Tibial nerve (tissue), 4 donors: ENCODE results near the gene NEDD4L. TPM values are rescaled to one million over a fixed set of nuclear protein-coding genes. Genes with fewer than 3 reads are reported as not detected.
A peak's percentile ranks its signal among the peaks of the same experiment; 100 is the strongest.

Experiments used
- DNase-seq, 2 donors: peaks; one replicate each; pipeline ENCODE4 v3.0.0-alpha.2; 2019; ENCODE audit warnings: low spot score in 2 of 2
- H3K27ac ChIP-seq, 4 donors: fragments of 200-600 bp; sonication (generic) in 3 of 4; one replicate each; pipeline ENCODE4 v1.5.1; 2017 to 2019; ENCODE audit warnings: mild to moderate bottlenecking in 1 of 4
- H3K27me3 ChIP-seq, 2 donors: fragments of 200-600 bp; sonication (generic) in 1 of 2; one replicate each; pipeline versions ENCODE4 v1.5.1 to v1.6.0; 2017 to 2019
- H3K36me3 ChIP-seq, 3 donors: fragments of 200-600 bp; sonication (generic); one replicate each; pipeline ENCODE4 v1.5.1; 2018 to 2019
- H3K4me1 ChIP-seq, 4 donors: fragments of 200-600 bp; sonication (generic) in 3 of 4; one replicate each; pipeline ENCODE4 v1.5.1; 2017 to 2019
- H3K4me3 ChIP-seq, 4 donors: fragments of 200-600 bp; sonication (generic) in 3 of 4; one replicate each; pipeline ENCODE4 v1.5.1; 2017 to 2019; ENCODE audit warnings: mild to moderate bottlenecking in 1 of 4, moderate library complexity in 1 of 4
- H3K9me3 ChIP-seq, 4 donors: fragments of 200-600 bp; sonication (generic) in 3 of 4; one replicate each; pipeline ENCODE4 v1.5.1; 2017 to 2019
- EP300 ChIP-seq, 2 donors: sonication (generic); formaldehyde crosslinking; IDR thresholded peaks; one replicate each; pipeline ENCODE4 v1.6.1; 2017; ENCODE audit warnings: antibody characterized with exemption in 2 of 2, mild to moderate bottlenecking in 1 of 2
- POLR2A ChIP-seq, 2 donors: fragments of 450-650 bp; IDR thresholded peaks; one replicate each; pipeline ENCODE4 v1.6.1; 2017; ENCODE audit warnings: antibody characterized with exemption in 2 of 2, mild to moderate bottlenecking in 2 of 2, moderate library complexity in 2 of 2
- WGBS, 2 donors: methylation state at CpG; one replicate each; pipeline ENCODE4 v1.1.5; 2018; 5-methylcytosine and 5-hydroxymethylcytosine counted together
- total RNA-seq, 4 donors: library from RNA; depleted of rRNA; stranded (reverse); fragments of >200 nt; gene quantifications; one replicate each; pipeline ENCODE4 v1.1.0, GENCODE V29; 2016
- TF ChIP-seq, protein P1 (sequence below), 5 experiments: fragments of 200-600 bp in 3 of 5; fragments of 450-650 bp in 2 of 5; sonication (generic) in 3 of 5; IDR thresholded peaks; one replicate each; pipeline ENCODE4 v1.5.1; 2016 to 2019; ENCODE audit warnings: antibody characterized with exemption in 5 of 5, mild to moderate bottlenecking in 3 of 5, moderate library complexity in 2 of 5

Gene NEDD4L
- total RNA-seq, 4 donors from 2014 or later = 15.3 to 59.9 (median 26.8) TPM

DNA sequence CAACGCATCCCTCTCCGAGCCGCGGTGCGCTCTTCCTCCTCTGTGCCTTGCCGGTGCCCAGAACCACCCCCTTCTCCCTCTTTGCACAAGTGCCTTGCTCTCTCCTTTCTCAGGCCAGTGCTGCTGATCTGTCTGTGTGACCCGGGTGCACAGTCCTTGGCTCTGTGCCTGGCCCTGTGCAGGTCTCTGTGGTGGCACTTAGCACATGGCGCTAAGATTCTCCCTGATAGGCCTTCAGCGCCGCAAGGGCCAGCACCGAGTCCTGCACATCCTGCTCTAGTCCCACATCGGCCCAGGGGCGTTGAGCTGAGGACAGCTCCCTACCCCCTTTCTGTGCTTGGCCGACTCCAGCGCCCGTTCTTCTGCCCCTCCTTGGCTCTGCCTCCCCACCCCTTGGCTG, 136.1 kb downstream of the NEDD4L start:
- Histone ChIP-seq H3K27me3 (no peaks in the 10 kb centered on the region), H3K36me3 (no peaks in the 10 kb centered on the region), H3K9me3 (no peaks in the 10 kb centered on the region), H3K27ac (no peak overlapping the region), H3K4me3 (no peak overlapping the region), H3K4me1 (peaks cover 0 to 32% (median 8%) of the 10 kb centered on the region in 4 donors)
- WGBS, 2 donors = 88 to 92% methylated on average over 16 of the region's 16 CpGs
- TF ChIP-seq POLR2A (IDR thresholded peaks at IDR 0.05) (no peak), EP300 (IDR thresholded peaks at IDR 0.05) (no peak)
- TF ChIP-seq, protein P1, sequence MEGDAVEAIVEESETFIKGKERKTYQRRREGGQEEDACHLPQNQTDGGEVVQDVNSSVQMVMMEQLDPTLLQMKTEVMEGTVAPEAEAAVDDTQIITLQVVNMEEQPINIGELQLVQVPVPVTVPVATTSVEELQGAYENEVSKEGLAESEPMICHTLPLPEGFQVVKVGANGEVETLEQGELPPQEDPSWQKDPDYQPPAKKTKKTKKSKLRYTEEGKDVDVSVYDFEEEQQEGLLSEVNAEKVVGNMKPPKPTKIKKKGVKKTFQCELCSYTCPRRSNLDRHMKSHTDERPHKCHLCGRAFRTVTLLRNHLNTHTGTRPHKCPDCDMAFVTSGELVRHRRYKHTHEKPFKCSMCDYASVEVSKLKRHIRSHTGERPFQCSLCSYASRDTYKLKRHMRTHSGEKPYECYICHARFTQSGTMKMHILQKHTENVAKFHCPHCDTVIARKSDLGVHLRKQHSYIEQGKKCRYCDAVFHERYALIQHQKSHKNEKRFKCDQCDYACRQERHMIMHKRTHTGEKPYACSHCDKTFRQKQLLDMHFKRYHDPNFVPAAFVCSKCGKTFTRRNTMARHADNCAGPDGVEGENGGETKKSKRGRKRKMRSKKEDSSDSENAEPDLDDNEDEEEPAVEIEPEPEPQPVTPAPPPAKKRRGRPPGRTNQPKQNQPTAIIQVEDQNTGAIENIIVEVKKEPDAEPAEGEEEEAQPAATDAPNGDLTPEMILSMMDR (IDR thresholded peaks at IDR 0.05) = no peak
- DNase-seq = no peak

- no peak overlapping the region for H3K4me3 ChIP-seq
- H3K4me1 ChIP-seq = peaks cover 0 to 30% (median 6%) of the 10 kb centered on the region in 4 donors
- TF ChIP-seq, protein P1 (IDR thresholded peaks at IDR 0.05) = peak; percentile 62 to 86 (median 69)
- TF ChIP-seq POLR2A (IDR thresholded peaks at IDR 0.05) = no peak
- TF ChIP-seq EP300 (IDR thresholded peaks at IDR 0.05) = no peak
- 36 to 46% methylated on average over 5 of the region's 5 CpGs for WGBS, 2 donors
- no peaks in the 10 kb centered on the region for H3K27me3 ChIP-seq
- no peak overlapping the region for H3K27ac ChIP-seq
- H3K36me3 ChIP-seq = no peaks in the 10 kb centered on the region
- no peaks in the 10 kb centered on the region for H3K9me3 ChIP-seq
- peak; percentile 25 to 78 for DNase-seq
These were observed 136.8 kb downstream of the NEDD4L start for GRCh38 chr18:58180738-58181353.

GRCh38 chr18:58181988-58182387, 138.0 kb downstream of the NEDD4L start:
- TF ChIP-seq, protein P1 (IDR thresholded peaks at IDR 0.05) = no peak
- TF ChIP-seq EP300 (IDR thresholded peaks at IDR 0.05) (no peak), POLR2A (IDR thresholded peaks at IDR 0.05) (no peak)
- no peaks in the 10 kb centered on the region for H3K36me3 ChIP-seq
- WGBS, 2 donors = 88 to 93% methylated on average over 2 of the region's 2 CpGs
- peaks cover 0 to 23% (median 6%) of the 10 kb centered on the region in 4 donors for H3K4me1 ChIP-seq
- no peaks in the 10 kb centered on the region for H3K9me3 ChIP-seq
- DNase-seq = no peak
- H3K4me3 ChIP-seq = no peak overlapping the region
- H3K27ac ChIP-seq = no peak overlapping the region
- no peaks in the 10 kb centered on the region for H3K27me3 ChIP-seq

- H3K36me3 ChIP-seq = no peaks in the 10 kb centered on the region
- TF ChIP-seq EP300 (IDR thresholded peaks at IDR 0.05) (no peak), POLR2A (IDR thresholded peaks at IDR 0.05) (no peak)
- TF ChIP-seq, protein P1 (IDR thresholded peaks at IDR 0.05) = no peak
- H3K4me1 ChIP-seq = peaks cover 0 to 11% (median 3%) of the 10 kb centered on the region in 4 donors
- H3K4me3 ChIP-seq = no peak overlapping the region
- no peak overlapping the region for H3K27ac ChIP-seq
- H3K27me3 ChIP-seq = no peaks in the 10 kb centered on the region
- no peak for DNase-seq
- WGBS, 2 donors = 95 to 96% methylated on average over 4 of the region's 4 CpGs
- no peaks in the 10 kb centered on the region for H3K9me3 ChIP-seq
These were observed 139.2 kb downstream of the NEDD4L start for GRCh38 chr18:58183226-58183625.

- Histone ChIP-seq H3K4me1 (no peaks in the 10 kb centered on the region), H3K27me3 (no peaks in the 10 kb centered on the region), H3K27ac (no peak overlapping the region), H3K4me3 (no peak overlapping the region), H3K36me3 (no peaks in the 10 kb centered on the region), H3K9me3 (no peaks in the 10 kb centered on the region)
- WGBS, 2 donors = 78 to 79% methylated on average over 6 of the region's 6 CpGs
- no peak for DNase-seq
- TF ChIP-seq, protein P1 (IDR thresholded peaks at IDR 0.05) = no peak
- TF ChIP-seq POLR2A (IDR thresholded peaks at IDR 0.05) = no peak
- no peak for TF ChIP-seq EP300 (IDR thresholded peaks at IDR 0.05)
These were observed 142.4 kb downstream of the NEDD4L start for GRCh38 chr18:58186258-58186948.
